Skeletal muscle satellite cell (primary cell): Measurements from ENCODE around the gene PRSS12. TPM values are rescaled to one million over a fixed set of nuclear protein-coding genes. Genes with fewer than 3 reads are reported as not detected.
A peak's percentile ranks its signal among the peaks of the same experiment; 100 is the strongest.
"Not testable (repeated sequence)": the region's sequence is repeated elsewhere in the genome, so short reads cannot be mapped to it uniquely, and the experiment has no call there.

Source experiments
- H3K27me3 ChIP-seq: 2 replicates; pipeline ENCODE4 v1.7.0; 2013; ENCODE audit warnings: low read length; ENCODE audit not compliant: control insufficient read depth, insufficient read depth
- H3K36me3 ChIP-seq: 2 replicates; pipeline ENCODE4 v1.7.0; 2013; ENCODE audit warnings: mild to moderate bottlenecking, control low read depth, low read length; ENCODE audit not compliant: insufficient read depth
- H3K4me1 ChIP-seq: 2 replicates; pipeline ENCODE4 v1.7.0; 2013; ENCODE audit warnings: low read length; ENCODE audit not compliant: control insufficient read depth, insufficient read depth
- H3K4me2 ChIP-seq: 2 replicates; pipeline ENCODE4 v1.7.0; 2013; ENCODE audit warnings: mild to moderate bottlenecking, low read length
- H3K4me3 ChIP-seq: 2 replicates; pipeline ENCODE4 v1.7.0; 2013; ENCODE audit warnings: low read length
- H3K9ac ChIP-seq: 2 replicates; pipeline ENCODE4 v1.7.0; 2013; ENCODE audit warnings: mild to moderate bottlenecking, low read depth, low read length, moderate library complexity
- H3K9me3 ChIP-seq: replicated peaks from 2 replicates; pipeline ENCODE4 v1.7.0; 2013; ENCODE audit warnings: mild to moderate bottlenecking, control low read depth, low read length
- total RNA-seq: library from RNA; depleted of rRNA; stranded (reverse); fragments of >200 nt; gene quantifications from 2 replicates; pipeline ENCODE4 v1.2.3, GENCODE V29; 2012; rRNA removed

PRSS12 gene, protein sequence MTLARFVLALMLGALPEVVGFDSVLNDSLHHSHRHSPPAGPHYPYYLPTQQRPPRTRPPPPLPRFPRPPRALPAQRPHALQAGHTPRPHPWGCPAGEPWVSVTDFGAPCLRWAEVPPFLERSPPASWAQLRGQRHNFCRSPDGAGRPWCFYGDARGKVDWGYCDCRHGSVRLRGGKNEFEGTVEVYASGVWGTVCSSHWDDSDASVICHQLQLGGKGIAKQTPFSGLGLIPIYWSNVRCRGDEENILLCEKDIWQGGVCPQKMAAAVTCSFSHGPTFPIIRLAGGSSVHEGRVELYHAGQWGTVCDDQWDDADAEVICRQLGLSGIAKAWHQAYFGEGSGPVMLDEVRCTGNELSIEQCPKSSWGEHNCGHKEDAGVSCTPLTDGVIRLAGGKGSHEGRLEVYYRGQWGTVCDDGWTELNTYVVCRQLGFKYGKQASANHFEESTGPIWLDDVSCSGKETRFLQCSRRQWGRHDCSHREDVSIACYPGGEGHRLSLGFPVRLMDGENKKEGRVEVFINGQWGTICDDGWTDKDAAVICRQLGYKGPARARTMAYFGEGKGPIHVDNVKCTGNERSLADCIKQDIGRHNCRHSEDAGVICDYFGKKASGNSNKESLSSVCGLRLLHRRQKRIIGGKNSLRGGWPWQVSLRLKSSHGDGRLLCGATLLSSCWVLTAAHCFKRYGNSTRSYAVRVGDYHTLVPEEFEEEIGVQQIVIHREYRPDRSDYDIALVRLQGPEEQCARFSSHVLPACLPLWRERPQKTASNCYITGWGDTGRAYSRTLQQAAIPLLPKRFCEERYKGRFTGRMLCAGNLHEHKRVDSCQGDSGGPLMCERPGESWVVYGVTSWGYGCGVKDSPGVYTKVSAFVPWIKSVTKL
- 3.0 and 5.9 TPM in 2 replicates for total RNA-seq

DNA sequence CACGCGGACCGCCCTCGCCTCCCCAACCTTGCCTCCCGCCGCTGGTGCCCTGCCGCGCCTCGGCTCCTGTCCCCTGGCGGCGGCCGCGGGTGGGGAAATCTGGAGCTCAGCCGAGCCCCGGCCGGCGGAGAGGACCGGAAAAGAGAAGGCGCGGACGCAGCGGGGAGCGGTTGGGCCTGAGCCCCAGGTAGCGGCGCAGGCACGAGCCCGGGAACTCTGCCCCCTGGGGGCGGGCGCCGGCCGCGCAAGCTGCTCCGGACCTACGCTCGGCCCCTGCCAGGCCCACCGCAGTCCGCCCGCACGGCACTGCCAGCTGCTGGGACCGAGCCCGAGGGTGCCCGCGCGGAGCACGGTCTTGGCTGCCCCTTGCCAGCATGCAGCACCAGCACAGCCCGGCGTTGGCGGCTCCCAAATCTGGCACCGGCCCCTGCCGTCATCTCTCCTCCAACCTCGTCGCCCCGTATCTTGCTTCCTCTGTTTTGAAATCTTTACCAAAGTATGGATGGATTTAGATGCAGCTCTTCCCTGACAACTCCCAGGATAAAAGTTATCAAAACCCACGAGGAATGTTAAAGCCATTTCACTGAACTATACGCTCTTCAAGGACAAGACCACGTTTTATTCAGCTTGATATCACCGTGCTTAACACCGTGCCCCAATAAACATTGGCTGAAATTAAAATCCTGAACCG lies at the start of gene PRSS12:
Gene PRSS12, minus strand, starts transcription at position 161 of the 691 bp plus-strand sequence. CDS start 283 bp downstream, outside the sequence.
- H3K9me3 ChIP-seq: no peaks in the 10 kb centered on the region
- H3K9ac ChIP-seq: peak within 1 kb of the TSS; percentile 77
- peaks cover 8% of the 10 kb centered on the region for H3K27me3 ChIP-seq
- peaks cover 10% of the 10 kb centered on the region for H3K4me1 ChIP-seq
- peak within 1 kb of the TSS; percentile 79 for H3K4me3 ChIP-seq
- H3K36me3 ChIP-seq: no peaks in the 10 kb centered on the region
- peak within 1 kb of the TSS; percentile 94 for H3K4me2 ChIP-seq

DNA sequence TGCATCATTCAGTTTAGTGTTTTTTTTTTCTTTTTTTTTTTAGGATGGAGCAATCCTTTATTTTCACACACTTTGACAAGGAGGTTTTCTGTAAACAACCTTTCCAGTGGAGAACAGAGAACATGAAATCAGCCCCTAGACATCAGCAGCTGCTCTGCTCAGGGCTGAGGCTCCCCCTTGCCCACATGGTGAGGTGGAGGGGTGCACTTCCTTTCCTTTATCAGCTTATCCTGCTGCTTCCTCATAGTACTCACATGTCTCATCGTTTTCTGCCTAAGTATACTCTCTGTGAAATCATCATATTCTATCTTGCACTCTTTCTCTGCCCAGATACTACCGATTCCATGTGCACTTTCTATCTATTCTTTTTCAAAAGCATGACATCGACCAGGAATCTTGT lies 47.6 kb upstream of the PRSS12 start:
- Histone ChIP-seq H3K9ac (no peak overlapping the region), H3K36me3 (no peaks in the 10 kb centered on the region), H3K4me3 (no peak overlapping the region), H3K27me3 (no peaks in the 10 kb centered on the region), H3K4me2 (no peak overlapping the region), H3K4me1 (peaks cover 9% of the 10 kb centered on the region), H3K9me3 (no peaks in the 10 kb centered on the region)

DNA sequence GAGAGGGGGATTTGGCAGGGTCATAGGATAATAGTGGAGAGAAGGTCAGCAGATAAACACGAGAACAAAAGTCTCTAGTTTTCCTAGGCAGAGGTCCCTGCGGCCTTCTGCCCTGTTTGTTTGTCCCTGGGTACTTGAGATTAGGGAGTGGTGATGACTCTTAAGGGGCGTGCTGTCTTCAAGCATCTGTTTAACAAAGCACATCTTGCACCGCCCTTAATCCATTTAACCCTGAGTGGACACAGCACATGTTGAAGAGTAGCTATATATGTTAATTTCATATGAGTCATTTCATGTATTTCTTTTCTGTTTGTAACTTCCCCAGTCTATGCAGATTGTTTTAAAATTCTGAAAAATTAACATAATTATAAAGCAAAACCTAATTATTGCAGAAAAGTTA lies 47.1 kb upstream of the PRSS12 start:
- not testable (repeated sequence) for H3K36me3 ChIP-seq, H3K27me3 ChIP-seq, H3K4me2 ChIP-seq, H3K4me3 ChIP-seq, H3K9ac ChIP-seq, H3K4me1 ChIP-seq, H3K9me3 ChIP-seq

DNA sequence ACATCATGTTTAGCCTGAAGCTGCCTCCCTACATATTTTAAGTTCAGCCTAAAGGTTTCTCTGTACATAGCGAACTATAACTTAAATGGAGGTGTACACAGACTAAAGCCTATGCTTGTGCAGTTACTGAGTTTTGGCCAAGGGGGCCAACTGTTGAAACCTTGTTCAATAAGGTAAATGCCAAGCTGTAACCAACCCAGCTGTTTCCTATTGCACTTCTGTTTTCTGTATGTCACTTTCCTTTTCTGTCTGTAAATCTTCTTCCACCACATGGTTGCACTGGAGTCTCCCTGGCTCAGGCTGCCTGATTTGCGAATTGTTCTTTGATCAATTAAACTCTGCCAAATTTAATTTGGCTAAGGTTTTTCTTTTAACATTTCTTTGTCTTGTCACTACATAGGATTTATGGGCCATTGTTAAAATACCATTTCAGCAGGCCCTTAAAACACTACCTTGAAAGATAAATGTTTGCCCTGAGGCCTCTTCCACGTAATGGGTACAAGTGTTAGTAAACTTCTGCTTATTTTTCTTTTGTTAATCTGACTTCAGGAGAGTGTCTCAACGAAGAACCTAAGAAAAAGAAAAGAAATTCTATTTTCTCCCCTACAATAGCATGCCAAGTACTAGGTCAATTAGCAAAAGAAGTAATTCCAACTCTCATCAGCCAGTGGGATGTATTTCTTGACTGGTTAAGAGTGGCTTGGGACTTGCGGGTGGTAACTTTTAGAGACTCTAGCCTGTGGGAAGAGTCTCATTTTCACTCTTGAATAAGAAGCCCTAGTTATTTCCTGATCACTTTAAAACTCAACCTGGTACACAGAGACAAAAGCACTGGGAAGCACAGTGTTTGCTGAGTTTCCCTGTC lies 45.7 kb upstream of the PRSS12 start:
- no peak overlapping the region for H3K4me2 ChIP-seq
- no peaks in the 10 kb centered on the region for H3K9me3 ChIP-seq
- no peaks in the 10 kb centered on the region for H3K27me3 ChIP-seq
- peaks cover 9% of the 10 kb centered on the region for H3K4me1 ChIP-seq
- no peaks in the 10 kb centered on the region for H3K36me3 ChIP-seq
- no peak overlapping the region for H3K4me3 ChIP-seq
- no peak overlapping the region for H3K9ac ChIP-seq

DNA sequence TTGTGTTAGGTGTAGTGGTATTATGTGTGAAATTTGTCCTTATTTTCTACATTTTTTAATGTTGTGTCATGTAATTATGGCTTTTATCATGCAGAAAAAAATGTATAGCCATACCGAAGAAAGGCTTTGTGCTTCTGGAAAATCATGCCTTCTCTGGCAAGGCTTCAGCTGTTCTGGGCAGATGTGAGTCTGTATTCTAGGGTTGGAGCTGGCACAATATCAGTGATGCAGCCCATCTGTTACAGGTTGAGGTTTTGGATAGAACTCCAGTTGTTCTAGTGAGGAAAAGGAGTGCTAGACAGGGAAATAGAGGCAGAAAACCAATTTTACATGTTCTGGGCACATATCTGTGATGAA lies 44.8 kb upstream of the PRSS12 start:
- Histone ChIP-seq H3K36me3 (no peaks in the 10 kb centered on the region), H3K4me1 (peaks cover 9% of the 10 kb centered on the region), H3K9me3 (no peaks in the 10 kb centered on the region), H3K27me3 (no peaks in the 10 kb centered on the region), H3K9ac (no peak overlapping the region), H3K4me3 (no peak overlapping the region), H3K4me2 (no peak overlapping the region)

DNA sequence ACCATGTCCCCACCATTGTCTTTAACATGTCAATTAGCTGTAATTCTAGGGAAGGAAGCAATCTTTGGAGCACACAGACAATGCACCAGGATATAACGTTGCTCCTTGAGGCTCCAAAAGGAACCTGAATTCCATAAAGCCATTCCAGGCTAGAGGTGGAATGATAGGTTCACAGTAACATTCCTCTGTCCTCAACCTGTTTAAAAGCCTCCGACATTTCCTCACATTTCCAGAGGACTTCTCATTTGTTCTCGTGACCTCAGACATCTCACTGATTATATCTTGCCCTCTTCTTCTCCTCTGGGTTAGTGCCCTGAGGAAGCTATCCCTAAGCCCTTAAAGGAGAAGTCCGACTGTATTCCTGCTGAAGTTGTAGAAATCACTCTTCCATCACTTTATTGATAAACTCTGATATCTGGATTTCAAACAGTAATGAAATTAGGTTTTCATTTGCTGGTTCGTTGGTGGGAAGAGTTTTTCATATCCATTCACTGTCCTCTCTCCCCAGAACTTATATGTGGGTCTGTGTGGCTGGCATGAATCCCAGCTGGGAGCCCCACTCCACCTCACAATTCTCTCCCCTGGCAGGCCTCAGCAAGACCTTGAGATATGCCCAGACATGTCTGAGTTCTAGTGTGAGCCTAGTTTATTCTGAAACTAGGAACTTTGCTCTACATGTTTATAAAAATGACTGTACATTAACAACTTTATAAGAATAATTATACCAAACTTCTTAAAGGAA lies 44.2 kb upstream of the PRSS12 start:
- Histone ChIP-seq H3K36me3 (no peaks in the 10 kb centered on the region), H3K9me3 (no peaks in the 10 kb centered on the region), H3K9ac (no peak overlapping the region), H3K4me2 (no peak overlapping the region), H3K27me3 (no peaks in the 10 kb centered on the region), H3K4me1 (peaks cover 9% of the 10 kb centered on the region), H3K4me3 (no peak overlapping the region)

DNA sequence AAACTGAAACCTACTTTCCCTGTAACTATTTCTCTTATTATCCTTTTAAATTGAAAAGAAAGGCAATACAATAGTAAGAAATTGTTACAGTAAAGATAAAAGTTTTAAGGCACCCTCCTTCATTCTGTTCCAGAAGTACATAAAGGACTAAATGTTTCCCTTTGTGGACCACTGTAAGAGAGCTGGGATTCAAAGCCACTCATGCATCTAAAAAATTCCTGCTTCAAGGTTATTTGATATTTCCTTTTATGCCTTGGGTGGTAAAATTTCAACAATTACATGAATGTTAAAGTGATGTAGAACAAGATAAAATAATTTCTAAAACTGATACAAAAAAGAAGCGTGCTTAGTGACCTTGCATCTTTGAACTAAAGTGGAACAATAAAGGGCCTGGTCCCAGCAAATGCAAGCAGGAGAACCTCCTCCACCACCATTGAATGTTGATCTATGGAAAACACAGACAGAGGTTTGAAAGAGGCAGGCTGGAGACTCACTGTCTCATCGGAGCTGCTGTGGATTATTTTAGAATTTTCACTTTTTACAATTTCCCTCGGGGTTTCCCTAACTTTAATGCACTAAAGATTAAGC lies 42.3 kb upstream of the PRSS12 start:
- Histone ChIP-seq H3K27me3 (no peaks in the 10 kb centered on the region), H3K36me3 (no peaks in the 10 kb centered on the region), H3K9ac (no peak overlapping the region), H3K9me3 (no peaks in the 10 kb centered on the region), H3K4me2 (no peak overlapping the region), H3K4me3 (no peak overlapping the region), H3K4me1 (peaks cover 5% of the 10 kb centered on the region)

DNA sequence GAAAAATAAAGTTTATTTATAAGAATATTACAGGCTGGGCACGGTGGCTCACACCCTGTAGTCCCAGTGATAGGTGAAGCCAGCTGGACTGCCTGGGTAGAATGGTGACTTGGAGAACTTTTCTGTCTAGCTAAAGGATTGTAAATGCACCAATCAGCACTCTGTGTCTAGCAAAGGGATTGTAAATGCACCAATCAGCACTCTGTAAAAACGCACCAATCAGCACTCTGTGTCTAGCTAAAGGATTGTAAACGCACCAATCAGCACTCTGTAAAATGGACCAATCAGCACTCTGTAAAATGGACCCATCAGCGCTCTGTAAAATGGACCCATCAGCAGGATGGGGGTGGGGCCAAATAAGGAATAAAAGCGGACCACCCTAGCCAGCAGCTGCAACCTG lies 39.7 kb upstream of the PRSS12 start:
- H3K4me1 ChIP-seq, H3K27me3 ChIP-seq, H3K9me3 ChIP-seq, H3K9ac ChIP-seq, H3K4me3 ChIP-seq, H3K4me2 ChIP-seq, H3K36me3 ChIP-seq: not testable (repeated sequence)

DNA sequence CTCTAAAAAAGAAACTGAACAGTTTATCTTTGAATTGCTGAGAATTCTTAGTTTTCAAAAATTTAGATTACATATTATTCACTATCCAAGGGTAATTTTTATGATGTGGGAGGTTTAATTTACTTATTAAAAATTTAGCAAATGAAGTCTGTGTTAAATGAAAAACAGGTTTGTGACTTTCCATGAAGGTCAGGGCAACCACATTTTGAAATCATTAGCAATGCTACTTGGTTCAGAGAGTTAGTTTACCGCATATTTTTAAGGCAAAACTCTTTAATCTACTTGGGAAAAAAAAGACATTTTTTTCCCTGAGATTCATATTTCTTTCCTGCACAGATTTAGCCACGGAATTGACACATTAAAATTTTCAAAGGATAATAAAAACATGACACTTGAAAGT lies 37.3 kb upstream of the PRSS12 start:
- H3K36me3 ChIP-seq: no peaks in the 10 kb centered on the region
- no peak overlapping the region for H3K4me3 ChIP-seq
- no peaks in the 10 kb centered on the region for H3K4me1 ChIP-seq
- no peaks in the 10 kb centered on the region for H3K9me3 ChIP-seq
- no peaks in the 10 kb centered on the region for H3K27me3 ChIP-seq
- no peak overlapping the region for H3K4me2 ChIP-seq
- no peak overlapping the region for H3K9ac ChIP-seq

DNA sequence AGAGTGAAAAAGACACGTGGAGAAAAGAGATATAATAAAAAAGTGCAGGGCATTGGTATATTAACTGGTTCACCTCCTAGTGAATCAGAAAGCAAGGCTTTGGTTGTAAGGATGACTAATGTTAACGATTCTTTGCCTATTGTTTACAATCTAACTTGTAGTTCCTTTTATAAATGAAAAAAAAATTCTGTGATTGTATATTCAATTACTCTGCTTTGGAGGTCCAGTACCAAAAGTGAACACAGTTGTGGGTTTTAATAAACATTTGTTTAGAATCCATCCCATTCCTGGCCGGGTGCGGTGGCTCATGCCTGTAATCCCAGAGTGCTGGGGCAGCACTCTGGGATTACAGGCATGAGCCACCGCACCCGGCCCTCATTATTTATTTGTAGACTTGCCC lies 36.9 kb upstream of the PRSS12 start:
- no peaks in the 10 kb centered on the region for H3K36me3 ChIP-seq
- no peak overlapping the region for H3K4me2 ChIP-seq

More for the DNA sequence above, 36.9 kb upstream of the PRSS12 start:
- no peaks in the 10 kb centered on the region for H3K9me3 ChIP-seq
- H3K9ac ChIP-seq: no peak overlapping the region
- no peaks in the 10 kb centered on the region for H3K4me1 ChIP-seq
- H3K27me3 ChIP-seq: no peaks in the 10 kb centered on the region
- H3K4me3 ChIP-seq: no peak overlapping the region
